ENCODE data around the gene TBX21.
"Not testable (repeated sequence)": the region's sequence is repeated elsewhere in the genome, so short reads cannot be mapped to it uniquely, and the experiment has no call there.

TBX21 gene

DNA sequence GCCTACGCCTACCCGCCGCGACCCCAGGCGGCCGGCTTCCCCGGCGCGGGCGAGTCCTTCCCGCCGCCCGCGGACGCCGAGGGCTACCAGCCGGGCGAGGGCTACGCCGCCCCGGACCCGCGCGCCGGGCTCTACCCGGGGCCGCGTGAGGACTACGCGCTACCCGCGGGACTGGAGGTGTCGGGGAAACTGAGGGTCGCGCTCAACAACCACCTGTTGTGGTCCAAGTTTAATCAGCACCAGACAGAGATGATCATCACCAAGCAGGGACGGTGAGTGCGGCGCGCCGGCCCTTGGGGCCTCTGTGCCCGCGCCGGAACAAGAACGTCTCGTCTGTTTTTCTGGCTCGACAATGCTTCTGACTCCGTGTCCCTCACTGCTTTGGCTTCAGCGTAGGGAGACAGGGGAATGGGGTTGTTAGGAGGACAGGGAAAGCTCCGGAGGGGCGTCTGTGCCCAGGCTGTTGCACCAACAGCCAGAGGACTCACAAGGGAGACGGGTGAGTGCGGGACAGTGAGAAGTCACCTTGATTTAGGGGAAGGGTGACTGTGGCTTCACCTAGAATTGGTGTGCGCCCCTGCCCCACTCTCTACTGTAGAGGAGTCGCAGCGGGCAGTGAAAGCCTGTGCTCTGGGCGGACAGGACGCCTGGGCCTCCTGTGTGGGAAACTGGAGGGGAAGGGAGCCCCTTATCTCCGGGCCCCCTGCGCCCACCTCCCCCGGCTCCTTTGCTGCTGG is 806 bp downstream of the TBX21 start:
- no peak for FAIRE-seq

- FAIRE-seq, result no peak
Measured at GRCh38 chr17:47735139-47735464, 2.1 kb downstream of the TBX21 start.

GRCh38 chr17:47735536-47736011 is 2.5 kb downstream of the TBX21 start:
- FAIRE-seq, result no peak

DNA sequence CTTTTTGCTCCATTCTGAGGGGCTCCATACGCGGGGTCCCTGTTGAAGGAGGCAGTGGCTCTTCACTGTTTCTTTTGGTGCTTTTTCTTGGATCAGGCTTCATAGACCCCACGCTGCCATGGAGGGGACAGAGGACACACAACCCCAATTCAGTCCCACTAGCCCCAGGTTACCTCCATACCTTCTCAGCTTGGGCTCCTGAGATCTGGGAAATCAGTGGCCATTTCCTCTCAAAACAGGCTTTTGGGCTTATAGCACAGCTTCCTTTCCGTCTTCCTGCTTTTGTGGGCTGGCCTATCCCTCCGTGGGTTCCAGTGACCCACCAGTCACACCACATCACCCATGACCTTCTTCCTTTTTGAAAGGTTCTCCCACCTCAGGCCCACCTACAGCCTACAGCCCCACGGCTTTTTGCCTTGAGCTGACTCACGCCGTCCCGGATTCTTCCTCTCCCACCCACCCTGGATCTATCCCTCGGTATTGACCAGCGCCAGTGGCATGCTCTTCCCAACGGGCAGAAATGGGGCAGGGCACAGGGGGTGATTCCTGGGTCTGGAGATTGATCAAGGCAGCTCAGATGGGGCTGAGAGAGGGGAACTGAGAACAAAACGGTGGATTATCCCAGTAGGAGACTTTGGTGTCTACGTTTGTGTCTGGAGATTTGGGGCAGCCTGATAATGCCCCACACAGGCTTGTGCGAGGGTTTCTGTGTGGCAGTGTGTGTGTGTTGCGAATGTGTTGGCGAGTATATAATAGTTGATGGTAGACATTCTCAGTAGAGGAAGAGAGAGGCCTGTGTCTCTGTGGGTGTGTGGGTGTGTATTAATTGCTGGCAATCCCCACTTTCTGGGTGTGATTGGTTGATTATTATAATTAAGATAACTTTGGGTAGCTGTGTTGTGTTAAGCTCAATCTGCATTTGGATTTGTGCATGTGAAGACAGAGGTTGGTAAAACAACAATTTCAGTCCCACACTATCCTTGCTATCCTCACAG is 3.8 kb downstream of the TBX21 start:
- no peak for FAIRE-seq

GRCh38 chr17:47738178-47738577 is 5.1 kb downstream of the TBX21 start:
- no peak for FAIRE-seq

- FAIRE-seq, result no peak
Measured at GRCh38 chr17:47739150-47739549, 6.1 kb downstream of the TBX21 start.

DNA sequence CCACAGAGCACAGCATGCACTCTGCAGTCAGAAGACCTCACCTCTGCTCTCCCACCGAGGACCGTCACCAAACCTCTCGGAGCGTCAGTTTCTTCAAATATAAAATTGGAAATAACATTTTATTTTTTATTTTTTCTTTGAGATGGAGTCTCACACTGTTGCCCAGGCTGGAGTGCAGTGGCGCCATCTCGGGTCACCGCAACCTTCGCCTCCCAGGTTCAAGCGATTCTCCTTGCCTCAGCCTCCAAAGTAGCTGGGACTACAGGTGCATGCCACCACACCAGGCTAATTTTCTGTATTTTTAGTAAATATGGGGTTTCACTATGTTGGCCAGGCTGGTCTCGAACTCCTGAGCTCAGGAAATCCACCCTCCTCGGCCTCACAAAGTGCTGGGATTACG is 6.9 kb downstream of the TBX21 start:
- FAIRE-seq, result not testable (repeated sequence)

DNA sequence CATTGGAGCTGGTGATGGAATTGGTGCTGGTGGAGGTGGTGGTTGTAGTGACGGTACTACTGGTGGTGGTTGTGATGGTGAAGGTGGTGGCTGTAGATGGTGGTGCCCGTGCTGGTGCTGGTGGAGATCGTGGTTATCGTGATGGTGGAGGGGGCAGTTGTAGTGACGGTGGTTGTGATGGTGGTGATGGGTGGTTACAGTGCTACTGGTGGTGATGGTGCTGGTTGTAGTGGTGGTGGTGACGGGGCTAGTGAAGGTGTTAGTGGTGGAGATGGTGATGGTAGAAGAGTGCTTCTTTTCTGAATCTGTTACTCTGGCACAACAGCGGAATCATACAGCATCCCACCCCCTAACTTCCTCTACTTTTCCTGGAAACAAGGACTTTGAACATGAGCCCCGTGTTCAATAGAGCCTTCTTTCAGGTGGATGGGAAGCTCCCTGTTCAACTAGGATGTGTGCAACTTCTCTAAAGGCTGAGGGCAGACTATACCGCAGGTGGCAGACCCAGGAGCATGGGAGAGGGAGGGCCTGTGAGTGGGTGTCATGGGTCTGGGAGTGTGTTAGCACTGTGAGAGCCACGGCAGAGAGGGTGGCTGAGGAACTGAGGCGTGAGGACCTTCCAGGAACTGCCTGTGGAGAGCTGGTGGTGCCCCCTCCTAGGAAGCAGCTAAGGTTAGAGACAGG is 8.2 kb downstream of the TBX21 start:
- FAIRE-seq, result no peak

GRCh38 chr17:47741793-47742145 is 8.7 kb downstream of the TBX21 start:
- no peak for FAIRE-seq

DNA sequence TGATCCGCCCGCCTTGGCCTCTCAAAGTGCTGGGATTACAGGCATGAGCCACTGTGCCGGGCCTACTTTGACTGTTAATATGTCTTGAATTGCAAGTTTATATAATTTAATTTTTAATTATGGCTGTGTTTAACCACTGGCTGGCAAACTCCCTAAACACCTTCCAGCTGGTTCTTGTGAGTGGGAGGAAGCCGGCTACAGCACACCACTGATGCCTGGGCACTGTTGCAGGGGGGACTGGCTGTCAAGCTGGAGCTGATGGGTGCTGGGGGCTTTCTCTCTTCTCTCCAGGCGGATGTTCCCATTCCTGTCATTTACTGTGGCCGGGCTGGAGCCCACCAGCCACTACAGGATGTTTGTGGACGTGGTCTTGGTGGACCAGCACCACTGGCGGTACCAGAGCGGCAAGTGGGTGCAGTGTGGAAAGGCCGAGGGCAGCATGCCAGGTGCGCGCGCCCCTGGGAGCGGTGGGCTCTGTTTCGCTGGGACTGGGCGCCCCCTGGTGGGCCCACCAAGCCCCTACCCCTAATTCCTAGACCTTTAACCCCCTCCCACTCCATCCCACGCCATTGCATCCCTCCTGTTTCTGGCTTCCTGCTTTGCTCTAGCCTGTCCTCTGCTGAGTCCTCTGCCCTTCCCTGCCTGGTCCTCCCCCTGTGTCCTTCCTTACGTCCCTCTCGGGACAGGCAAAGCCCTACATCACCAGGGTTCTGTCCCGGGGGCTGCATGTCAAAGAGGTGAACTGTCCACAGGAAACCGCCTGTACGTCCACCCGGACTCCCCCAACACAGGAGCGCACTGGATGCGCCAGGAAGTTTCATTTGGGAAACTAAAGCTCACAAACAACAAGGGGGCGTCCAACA is 9.5 kb downstream of the TBX21 start:
- FAIRE-seq, result no peak

DNA sequence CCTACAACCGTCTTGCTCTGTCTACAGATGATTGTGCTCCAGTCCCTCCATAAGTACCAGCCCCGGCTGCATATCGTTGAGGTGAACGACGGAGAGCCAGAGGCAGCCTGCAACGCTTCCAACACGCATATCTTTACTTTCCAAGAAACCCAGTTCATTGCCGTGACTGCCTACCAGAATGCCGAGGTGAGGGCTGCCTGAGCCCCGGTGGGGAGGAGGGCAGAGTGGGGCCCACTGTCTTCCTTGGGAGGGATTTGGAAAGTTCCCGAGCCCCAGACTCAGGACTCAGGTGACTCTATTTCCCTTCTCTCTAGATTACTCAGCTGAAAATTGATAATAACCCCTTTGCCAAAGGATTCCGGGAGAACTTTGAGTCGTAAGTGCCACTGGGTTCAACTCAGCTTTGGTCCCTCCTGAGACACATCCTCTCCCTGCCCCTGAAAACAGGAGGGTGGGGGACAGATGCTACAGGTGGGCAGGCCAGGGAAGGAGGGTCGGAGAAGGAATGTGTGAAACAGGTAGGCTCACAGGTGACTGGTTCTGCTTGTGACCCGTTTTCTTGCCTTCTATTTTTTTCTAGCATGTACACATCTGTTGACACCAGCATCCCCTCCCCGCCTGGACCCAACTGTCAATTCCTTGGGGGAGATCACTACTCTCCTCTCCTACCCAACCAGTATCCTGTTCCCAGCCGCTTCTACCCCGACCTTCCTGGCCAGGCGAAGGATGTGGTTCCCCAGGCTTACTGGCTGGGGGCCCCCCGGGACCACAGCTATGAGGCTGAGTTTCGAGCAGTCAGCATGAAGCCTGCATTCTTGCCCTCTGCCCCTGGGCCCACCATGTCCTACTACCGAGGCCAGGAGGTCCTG is 11.4 kb downstream of the TBX21 start:
- FAIRE-seq, result no peak

DNA sequence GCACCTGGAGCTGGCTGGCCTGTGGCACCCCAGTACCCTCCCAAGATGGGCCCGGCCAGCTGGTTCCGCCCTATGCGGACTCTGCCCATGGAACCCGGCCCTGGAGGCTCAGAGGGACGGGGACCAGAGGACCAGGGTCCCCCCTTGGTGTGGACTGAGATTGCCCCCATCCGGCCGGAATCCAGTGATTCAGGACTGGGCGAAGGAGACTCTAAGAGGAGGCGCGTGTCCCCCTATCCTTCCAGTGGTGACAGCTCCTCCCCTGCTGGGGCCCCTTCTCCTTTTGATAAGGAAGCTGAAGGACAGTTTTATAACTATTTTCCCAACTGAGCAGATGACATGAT is 12.0 kb downstream of the TBX21 start:
- FAIRE-seq, result no peak

DNA sequence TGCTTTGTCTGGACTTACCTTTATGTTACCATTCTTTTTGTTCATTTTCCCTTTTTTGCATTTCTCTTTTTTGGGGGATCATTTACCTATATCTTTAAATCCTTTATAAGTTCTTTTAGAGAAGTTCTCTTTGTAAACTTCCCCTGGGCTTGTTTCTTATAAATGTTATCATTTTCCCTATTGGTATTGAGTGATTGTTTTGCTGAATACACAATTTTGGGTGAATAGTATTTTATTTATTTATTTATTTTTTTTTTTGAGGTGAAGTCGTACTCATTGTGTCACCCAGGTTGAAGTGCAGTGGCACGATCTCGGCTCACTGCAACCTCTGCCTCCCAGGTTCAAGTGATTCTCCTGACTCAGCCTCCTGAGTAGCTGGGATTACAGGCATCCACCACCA is 18.4 kb downstream of the TBX21 start:
- no peak for FAIRE-seq

- no peak for FAIRE-seq
Measured at GRCh38 chr17:47757386-47757785, 24.4 kb downstream of the TBX21 start.

GRCh38 chr17:47760409-47761140 is 27.5 kb downstream of the TBX21 start:
- FAIRE-seq, result no peak

DNA sequence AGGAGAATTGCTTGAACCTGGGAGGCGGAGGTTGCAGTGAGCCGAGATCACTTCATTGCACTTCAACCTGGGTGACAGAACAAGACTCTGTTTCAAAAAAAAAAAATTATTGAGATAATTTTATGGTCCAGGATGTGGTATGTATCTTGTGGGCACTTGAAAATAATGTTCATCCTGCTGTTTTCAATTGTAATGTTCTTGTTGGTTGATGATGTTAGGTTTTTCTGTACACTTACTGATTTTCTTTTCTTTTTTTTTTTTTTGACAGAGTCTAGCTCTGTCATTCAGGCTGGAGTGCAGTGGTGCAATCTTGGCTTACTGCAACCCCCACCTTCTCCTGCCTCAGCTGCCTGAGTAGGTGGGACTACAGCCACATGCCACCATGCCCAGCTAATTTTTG is 29.7 kb downstream of the TBX21 start:
- no peak for FAIRE-seq

GRCh38 chr17:47763913-47764582 is 31.0 kb downstream of the TBX21 start:
- no peak for FAIRE-seq

DNA sequence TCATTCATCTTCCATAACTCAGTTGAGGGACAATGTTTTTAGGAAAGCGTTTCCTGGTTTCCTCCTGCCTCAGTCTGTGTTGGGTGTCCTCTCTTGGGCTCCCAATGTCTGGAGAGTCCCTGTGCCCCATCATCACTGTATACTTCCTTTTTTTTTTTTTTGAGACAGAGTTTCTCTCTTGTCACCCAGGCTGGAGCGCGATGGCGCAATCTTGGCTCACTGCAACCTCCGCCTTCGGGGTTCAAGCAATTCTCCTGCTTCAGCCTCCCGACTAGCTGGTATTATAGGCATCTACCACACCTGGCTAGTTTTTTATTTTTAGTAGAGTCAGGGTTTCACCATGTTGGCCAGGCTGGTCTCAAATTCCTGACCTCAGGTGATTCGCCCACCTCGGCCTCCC is 40.6 kb downstream of the TBX21 start:
- FAIRE-seq, result not testable (repeated sequence)

DNA sequence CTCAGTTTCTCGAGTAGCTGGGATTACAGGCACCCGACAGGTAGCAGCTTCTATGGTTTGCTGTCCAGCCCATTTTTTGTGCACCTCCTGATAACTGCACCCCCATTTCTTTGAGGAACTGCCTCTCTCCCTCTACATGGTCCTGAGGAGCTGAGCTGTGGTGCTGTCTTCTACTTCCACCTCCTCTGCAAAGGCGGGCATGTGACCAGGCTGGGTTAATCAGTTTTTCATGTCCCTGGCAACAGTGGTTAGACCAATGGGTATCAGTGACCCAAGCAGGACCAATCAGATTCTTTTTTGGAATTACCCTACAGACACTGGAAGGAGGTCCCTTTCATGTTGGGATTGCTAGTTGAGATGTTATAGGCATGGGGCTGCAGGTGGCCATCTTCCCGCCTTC is 41.3 kb downstream of the TBX21 start:
- FAIRE-seq, result no peak

- no peak for FAIRE-seq
Measured at GRCh38 chr17:47774987-47775580, 42.0 kb downstream of the TBX21 start.

Data from endometrium (tissue), 2 donors.